HepG2 (cell line): ENCODE results near the gene CSMD2. TPM values are rescaled to one million over a fixed set of nuclear protein-coding genes. Genes with fewer than 3 reads are reported as not detected.

ENCODE experiments used
- ATAC-seq: fragments of 200-7000 bp; cut with Tn5 transposase; 3 replicates; pipeline ENCODE4 v1.9.1; 2020; ENCODE audit warnings: mild to moderate bottlenecking, moderate library complexity
- BruUV-seq: library from RNA; stranded (reverse); fragments of 400-500 nt; replicated peaks from 2 replicates; lab custom pipeline; 2021; lab: Mats Ljungman, UMichigan
- CTCF ChIA-PET: fragments of 300-600 bp; formaldehyde crosslinking; extraction: SDS; loops from one replicate; lab custom pipeline; 2021; ENCODE audit warnings: low total read pairs, inconsistent platforms, low intra/inter-chr PET ratio; lab: Yijun Ruan, JAX
- POLR2A ChIA-PET: fragments of 350-600 bp; sonication (Branson Sonifier 250); formaldehyde crosslinking; loops from one replicate; lab custom pipeline; 2020; ENCODE audit warnings: antibody characterized with exemption, inconsistent platforms; lab: Yijun Ruan, JAX
- DNase-seq: peaks from one replicate; pipeline ENCODE4 v3.0.0-alpha.2; 2015; ENCODE audit warnings: low spot score
- FAIRE-seq: peaks from 3 replicates; lab custom pipeline; 2011; peaks lifted over from hg19 to GRCh38; lab: Jason Lieb, UNC
- H2AFZ ChIP-seq: one replicate; pipeline ENCODE4 v1.6.1; 2011; ENCODE audit warnings: low read length, inconsistent platforms
- H3K27ac ChIP-seq: fragments of 300-600 bp; 3 replicates; pipeline ENCODE4 v1.8.0; 2011; ENCODE audit warnings: mixed run types, mild to moderate bottlenecking, mixed read lengths, low read length, inconsistent platforms; ENCODE audit not compliant: insufficient read depth; ENCODE audit errors: extremely low read length
- H3K27me3 ChIP-seq, 2 experiments: fragments of 200-600 bp in 1 of 2; 2 replicates in 1 of 2; 3 replicates in 1 of 2; pipeline versions ENCODE4 v1.6.0 to v1.8.0; 2011; ENCODE audit warnings: low read length in 2 of 2, mild to moderate bottlenecking in 2 of 2, moderate library complexity in 2 of 2, inconsistent platforms in 1 of 2; ENCODE audit not compliant: insufficient read depth in 2 of 2, control insufficient read depth in 1 of 2
- H3K36me3 ChIP-seq, 2 experiments: fragments of 200-600 bp in 1 of 2; replicated peaks in 1 of 2; 2 replicates in 1 of 2; 3 replicates in 1 of 2; pipeline versions ENCODE4 v1.5.1 to v1.8.0; 2011; ENCODE audit warnings: low read length in 2 of 2, inconsistent platforms in 1 of 2; ENCODE audit not compliant: insufficient read depth in 2 of 2, control insufficient read depth in 1 of 2
- H3K4me1 ChIP-seq: 2 replicates; pipeline ENCODE4 v1.5.1; 2012; ENCODE audit warnings: low read length, inconsistent platforms; ENCODE audit not compliant: insufficient read depth
- H3K4me2 ChIP-seq: 2 replicates; pipeline ENCODE4 v1.6.0; 2011; ENCODE audit warnings: low read depth, low read length, inconsistent platforms
- H3K4me3 ChIP-seq, 3 experiments: fragments of 200-600 bp in 1 of 3; sonication (generic), shearing (Covaris generic) in 1 of 3; replicated peaks in 1 of 3; 2 replicates each; pipeline ENCODE4 v1.5.1; 2011 to 2016; ENCODE audit warnings: low read length in 3 of 3, inconsistent platforms in 2 of 3, low read depth in 2 of 3, mild to moderate bottlenecking in 2 of 3, control low read depth in 1 of 3, mixed read lengths in 1 of 3; ENCODE audit not compliant: insufficient read depth in 1 of 3
- H3K79me2 ChIP-seq: one replicate; pipeline ENCODE4 v1.6.1; 2011; ENCODE audit warnings: low read length, inconsistent platforms; ENCODE audit not compliant: insufficient read depth
- H3K9ac ChIP-seq: 2 replicates; pipeline ENCODE4 v1.6.0; 2011; ENCODE audit warnings: mild to moderate bottlenecking, low read depth, low read length, inconsistent platforms; ENCODE audit not compliant: insufficient read depth
- H3K9me3 ChIP-seq: 2 replicates; pipeline ENCODE4 v1.5.1; 2012; ENCODE audit warnings: mild to moderate bottlenecking, low read length
- H4K20me1 ChIP-seq: 2 replicates; pipeline ENCODE4 v1.6.0; 2011; ENCODE audit warnings: inconsistent platforms, mild to moderate bottlenecking, low read length, moderate library complexity; ENCODE audit not compliant: insufficient read depth
- BCLAF1 ChIP-seq: fragments of 450-650 bp; IDR thresholded peaks from 2 replicates; pipeline ENCODE4 v1.6.1; 2017; ENCODE audit warnings: mild to moderate bottlenecking
- CHD2 ChIP-seq: IDR thresholded peaks from 2 replicates; pipeline ENCODE4 v1.6.1; 2011; ENCODE audit warnings: low read depth, low read length, improper control_type of control experiment
- FOXJ3 ChIP-seq: sonication (generic); formaldehyde crosslinking; IDR thresholded peaks from 2 replicates; pipeline ENCODE4 v1.4.0; 2020; ENCODE audit warnings: missing genetic modification reagents, mild to moderate bottlenecking, borderline replicate concordance
- HHEX ChIP-seq: IDR thresholded peaks from 2 replicates; pipeline ENCODE4 v1.6.1; 2016; ENCODE audit warnings: control low read depth
- JUNB ChIP-seq: sonication (generic); formaldehyde crosslinking; IDR thresholded peaks from 2 replicates; pipeline ENCODE4 v1.8.0; 2022; ENCODE audit warnings: missing genetic modification reagents, mild to moderate bottlenecking, borderline replicate concordance
- KDM1A ChIP-seq: IDR thresholded peaks from 2 replicates; pipeline ENCODE4 v1.6.1; 2016; ENCODE audit warnings: missing compliant biosample characterization
- MAF1 ChIP-seq: sonication (generic); formaldehyde crosslinking; IDR thresholded peaks from 2 replicates; pipeline ENCODE4 v1.5.0; 2020; ENCODE audit warnings: missing genetic modification reagents, borderline replicate concordance
- MEIS1 ChIP-seq: sonication (generic); formaldehyde crosslinking; IDR thresholded peaks from 2 replicates; pipeline ENCODE4 v1.9.0; 2021; ENCODE audit warnings: mild to moderate bottlenecking, missing genetic modification reagents, moderate library complexity, borderline replicate concordance
- NR2F6 ChIP-seq, 2 experiments: IDR thresholded peaks; 2 replicates each; pipeline ENCODE4 v1.6.1; 2016; ENCODE audit warnings: antibody characterized with exemption in 1 of 2, mild to moderate bottlenecking in 1 of 2
- TAF1 ChIP-seq: sonication (generic); formaldehyde crosslinking; IDR thresholded peaks from 2 replicates; pipeline ENCODE4 v1.4.0; 2020; ENCODE audit warnings: missing genetic modification reagents
- TCF12 ChIP-seq, 2 experiments: fragments of 450-650 bp in 1 of 2; sonication (generic) in 1 of 2; formaldehyde crosslinking in 1 of 2; IDR thresholded peaks; 2 replicates each; pipeline versions ENCODE4 v1.6.1 to v1.8.0; 2017 to 2022; ENCODE audit warnings: antibody characterized with exemption in 1 of 2, mild to moderate bottlenecking in 1 of 2, missing genetic modification reagents in 1 of 2, moderate library complexity in 1 of 2
- THAP11 ChIP-seq: IDR thresholded peaks from 2 replicates; pipeline ENCODE4 v1.6.1; 2016; ENCODE audit warnings: missing biosample characterization, missing genetic modification reagents
- ZNF343 ChIP-seq: sonication (generic); formaldehyde crosslinking; IDR thresholded peaks from 2 replicates; pipeline ENCODE4 v1.4.0; 2020; ENCODE audit warnings: mild to moderate bottlenecking, missing genetic modification reagents
- ZNF674 ChIP-seq: sonication (generic); formaldehyde crosslinking; IDR thresholded peaks from 2 replicates; pipeline ENCODE4 v1.5.0; 2020; ENCODE audit warnings: low read depth, mild to moderate bottlenecking, missing genetic modification reagents
- WGBS: methylation state at CpG from one replicate; pipeline ENCODE4 v1.1.6; 2017; ENCODE audit warnings: low lambda C conversion rate; 5-methylcytosine and 5-hydroxymethylcytosine counted together
- in situ Hi-C: cut with HindIII; loops from 2 replicates; pipeline ENCODE4 v1.10.0; 2017; ENCODE audit warnings: low pct_unique_long_range_greater_than_20kb; ENCODE audit not compliant: extremely low pct_ligation_motif_present
- intact Hi-C: fragments of 100-400 bp; cut with micrococcal nuclease; formaldehyde crosslinking; loops from one replicate; pipeline ENCODE4 v1.10.0; 2022; ENCODE audit not compliant: unreplicated experiment
- polyA plus RNA-seq, 8 experiments: library from polyadenylated mRNA; depleted of rRNA in 3 of 8; stranded (reverse) in 7 of 8; unstranded in 1 of 8; fragments of >200 nt; fragmentation: Illumina TruSeq in 4 of 8; extraction: Trizol in 4 of 8; gene quantifications; 2 replicates each; pipeline versions ENCODE4 v1.2.1 to v1.2.3, GENCODE V29; 2011 to 2016; ENCODE audit warnings: low read depth in 4 of 8, missing spikeins in 1 of 8, mixed read lengths in 1 of 8; ENCODE audit not compliant: insufficient read depth in 1 of 8
- total RNA-seq, 5 experiments: library from RNA; depleted of rRNA; stranded (reverse); fragments of >200 nt; fragmentation: Illumina TruSeq; extraction: Trizol; gene quantifications; 2 replicates each; pipeline ENCODE4 v1.2.3, GENCODE V29; 2016; ENCODE audit warnings: low read depth in 1 of 5

The CSMD2 gene
- total and polyA plus RNA-seq, 2 of the 13 experiments (the other 11 are each of a cell fraction or from before 2014, with no cell fraction given), result not detected

- ATAC-seq, result no peak
- no peaks in the 10 kb centered on the region for H3K4me1 ChIP-seq
- no peak overlapping the region for H3K4me3 ChIP-seq
- H4K20me1 ChIP-seq, result no peaks in the 10 kb centered on the region
- no peaks in the 10 kb centered on the region for H3K27me3 ChIP-seq
- no peak overlapping the region for H3K9ac ChIP-seq
- POLR2A ChIA-PET, result no interaction called here
- intact Hi-C loops, result no loop called here
- FAIRE-seq, result no peak
- H2AFZ ChIP-seq, result no peak overlapping the region
- no peak overlapping the region for H3K4me2 ChIP-seq
- in situ Hi-C loops, result no loop called here
- no peak for DNase-seq
- CTCF ChIA-PET, result no interaction called here
- 1% methylated on average over 3 of the region's 3 CpGs for WGBS
- no peak overlapping the region for H3K27ac ChIP-seq
- H3K9me3 ChIP-seq, result no peaks in the 10 kb centered on the region
- H3K79me2 ChIP-seq, result no peaks in the 10 kb centered on the region
- no peaks in the 10 kb centered on the region for H3K36me3 ChIP-seq
- TF ChIP-seq NR2F6 (IDR thresholded peaks at IDR 0.05) (no peak), NR2F6 (CRISPR knock-in tag; IDR thresholded peaks at IDR 0.05) (no peak), TCF12 (IDR thresholded peaks at IDR 0.05) (no peak), TCF12 (CRISPR knock-in tag; IDR thresholded peaks at IDR 0.05) (no peak), ZNF343 (CRISPR knock-in tag) (no peak), BCLAF1 (no peak), HHEX (CRISPR knock-in tag) (no peak), MAF1 (no peak), KDM1A (no peak), THAP11 (CRISPR knock-in tag) (no peak), FOXJ3 (CRISPR knock-in tag) (no peak), ZNF674 (no peak), MEIS1 (no peak), TAF1 (CRISPR knock-in tag) (no peak), JUNB (CRISPR knock-in tag) (no peak), CHD2 (no peak)
- BruUV-seq, result no TSS peak
Measured at GRCh38 chr1:34213956-34214355, 48.9 kb upstream of the CSMD2 start.
